ENCODE measurements around the gene BNIP3.

DNA sequence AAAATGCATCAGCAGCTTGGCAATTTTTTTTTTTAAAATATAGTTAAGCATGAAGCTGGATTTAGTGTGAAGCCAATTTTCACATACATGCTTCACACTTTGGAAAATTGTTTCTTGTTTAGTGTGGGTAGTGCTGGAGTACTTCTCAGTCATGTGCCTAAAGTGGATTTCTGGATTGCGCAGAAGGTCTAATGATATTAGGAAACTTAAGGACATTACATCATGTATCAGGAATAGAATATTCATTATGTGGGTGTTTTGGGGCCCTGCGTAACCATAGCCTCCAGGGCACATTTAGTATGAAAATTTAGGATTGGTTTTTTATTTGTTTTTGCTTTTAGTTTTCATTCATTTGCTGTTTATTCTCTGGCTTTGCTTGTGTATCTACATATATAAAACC is 28.8 kb upstream of the BNIP3 start:
- TF ChIP-seq, protein P1, sequence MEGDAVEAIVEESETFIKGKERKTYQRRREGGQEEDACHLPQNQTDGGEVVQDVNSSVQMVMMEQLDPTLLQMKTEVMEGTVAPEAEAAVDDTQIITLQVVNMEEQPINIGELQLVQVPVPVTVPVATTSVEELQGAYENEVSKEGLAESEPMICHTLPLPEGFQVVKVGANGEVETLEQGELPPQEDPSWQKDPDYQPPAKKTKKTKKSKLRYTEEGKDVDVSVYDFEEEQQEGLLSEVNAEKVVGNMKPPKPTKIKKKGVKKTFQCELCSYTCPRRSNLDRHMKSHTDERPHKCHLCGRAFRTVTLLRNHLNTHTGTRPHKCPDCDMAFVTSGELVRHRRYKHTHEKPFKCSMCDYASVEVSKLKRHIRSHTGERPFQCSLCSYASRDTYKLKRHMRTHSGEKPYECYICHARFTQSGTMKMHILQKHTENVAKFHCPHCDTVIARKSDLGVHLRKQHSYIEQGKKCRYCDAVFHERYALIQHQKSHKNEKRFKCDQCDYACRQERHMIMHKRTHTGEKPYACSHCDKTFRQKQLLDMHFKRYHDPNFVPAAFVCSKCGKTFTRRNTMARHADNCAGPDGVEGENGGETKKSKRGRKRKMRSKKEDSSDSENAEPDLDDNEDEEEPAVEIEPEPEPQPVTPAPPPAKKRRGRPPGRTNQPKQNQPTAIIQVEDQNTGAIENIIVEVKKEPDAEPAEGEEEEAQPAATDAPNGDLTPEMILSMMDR (IDR thresholded peaks at IDR 0.05; ENCODE audit: low read depth, low read length, poor library complexity, severe bottlenecking) = no peak
- TF ChIP-seq EZH2phosphoT487 (IDR thresholded peaks at IDR 0.05; ENCODE audit: borderline replicate concordance, low read length) = no peak

All from DOHH2 (cell line).